Caco-2 (cell line): ENCODE data around the gene ERAL1. TPM values are rescaled to one million over a fixed set of nuclear protein-coding genes. Genes with fewer than 3 reads are reported as not detected.

Source experiments
- BruUV-seq: library from RNA; stranded (reverse); fragments of 400-500 nt; replicated peaks from 2 replicates; lab custom pipeline; 2021; lab: Mats Ljungman, UMichigan
- CTCF ChIA-PET: fragments of 300-600 bp; sonication (Branson Sonifier 250); formaldehyde crosslinking; loops from one replicate; lab custom pipeline; 2022; ENCODE audit warnings: antibody characterized with exemption; lab: Charles Lee
- POLR2A ChIA-PET: fragments of 300-600 bp; sonication (Branson Sonifier 250); formaldehyde crosslinking; loops from one replicate; lab custom pipeline; 2022; ENCODE audit warnings: antibody characterized with exemption; lab: Charles Lee
- DNase-seq, 2 experiments: peaks; one replicate each; pipeline versions ENCODE4 v3.0.0 to v3.0.0-alpha.2; 2020 to 2022
- H3K27me3 ChIP-seq: replicated peaks from 2 replicates; pipeline ENCODE4 v1.6.0; 2011; ENCODE audit warnings: low read length; ENCODE audit not compliant: control insufficient read depth, insufficient read depth
- H3K36me3 ChIP-seq: 2 replicates; pipeline ENCODE4 v1.5.1; 2011; ENCODE audit warnings: low read length; ENCODE audit not compliant: control insufficient read depth, insufficient read depth
- H3K4me1 ChIP-seq: fragments of 250-450 bp; sonication (Bioruptor Pico); 2 replicates; pipeline ENCODE4 v1.5.1; 2020; ENCODE audit warnings: mild to moderate bottlenecking
- H3K4me3 ChIP-seq: 2 replicates; pipeline ENCODE4 v1.5.1; 2011; ENCODE audit warnings: low read depth, mild to moderate bottlenecking, control low read depth, low read length
- H3K9me3 ChIP-seq: fragments of 250-450 bp; sonication (Bioruptor Pico); 2 replicates; pipeline ENCODE4 v1.5.1; 2020; ENCODE audit warnings: mild to moderate bottlenecking, moderate library complexity
- H3K27ac Mint-ChIP-seq: one replicate; pipeline ENCODE4 v1.8.0; 2022; ENCODE audit warnings: mixed read lengths; ENCODE audit not compliant: unreplicated experiment
- H3K27me3 Mint-ChIP-seq: one replicate; pipeline ENCODE4 v1.8.0; 2022; ENCODE audit warnings: mixed read lengths; ENCODE audit not compliant: insufficient read depth, unreplicated experiment
- H3K36me3 Mint-ChIP-seq: one replicate; pipeline ENCODE4 v1.8.0; 2022; ENCODE audit warnings: mild to moderate bottlenecking, mixed read lengths; ENCODE audit not compliant: insufficient read depth, unreplicated experiment
- H3K4me1 Mint-ChIP-seq: one replicate; pipeline ENCODE4 v1.8.0; 2022; ENCODE audit warnings: low read depth, mixed read lengths; ENCODE audit not compliant: unreplicated experiment
- H3K4me3 Mint-ChIP-seq: one replicate; pipeline ENCODE4 v1.8.0; 2022; ENCODE audit warnings: mild to moderate bottlenecking, moderate library complexity, mixed read lengths; ENCODE audit not compliant: unreplicated experiment
- H3K9me3 Mint-ChIP-seq: one replicate; pipeline ENCODE4 v1.8.0; 2022; ENCODE audit warnings: mixed read lengths; ENCODE audit not compliant: unreplicated experiment
- CTCF ChIP-seq, 2 experiments: fragments of 200-600 bp in 1 of 2; IDR thresholded peaks; 1 replicate in 1 of 2; 2 replicates in 1 of 2; pipeline versions ENCODE4 v1.5.1 to v1.8.0; 2011 to 2022; ENCODE audit warnings: antibody characterized with exemption in 1 of 2, control low read depth in 1 of 2, inconsistent platforms in 1 of 2, low read depth in 1 of 2, low read length in 1 of 2, mild to moderate bottlenecking in 1 of 2, moderate library complexity in 1 of 2; ENCODE audit not compliant: insufficient read depth in 1 of 2, severe bottlenecking in 1 of 2, unreplicated experiment in 1 of 2
- intact Hi-C: fragments of 100-400 bp; cut with micrococcal nuclease; formaldehyde crosslinking; loops from one replicate; pipeline ENCODE4 v1.10.0; 2022; ENCODE audit not compliant: unreplicated experiment
- total RNA-seq: library from RNA; stranded (reverse); gene quantifications from 2 replicates; pipeline ENCODE4 v1.2.3, GENCODE V29; 2022

The ERAL1 gene
- total RNA-seq, 1 experiment from 2014 or later = 85.1 TPM

- ChIA-PET CTCF (no interaction called here), POLR2A (no interaction called here)
- Mint-ChIP-seq H3K4me3 (no peak overlapping the region), H3K9me3 (no peaks in the 10 kb centered on the region), H3K4me1 (peaks cover 4% of the 10 kb centered on the region), H3K27me3 (no peaks in the 10 kb centered on the region), H3K36me3 (peaks cover 39% of the 10 kb centered on the region), H3K27ac (no peak overlapping the region)
- H3K4me1 ChIP-seq = no peaks in the 10 kb centered on the region
- DNase-seq = no peak
- BruUV-seq = no TSS peak
- H3K27me3 ChIP-seq = no peaks in the 10 kb centered on the region
- intact Hi-C loops = no loop called here
- no peaks in the 10 kb centered on the region for H3K9me3 ChIP-seq
- no peak for TF ChIP-seq CTCF (IDR thresholded peaks at IDR 0.05; ENCODE audit: insufficient read depth in 1 of 2, low read depth in 1 of 2, low read length in 1 of 2, severe bottlenecking in 1 of 2, unreplicated experiment in 1 of 2)
- no peak overlapping the region for H3K4me3 ChIP-seq
- H3K36me3 ChIP-seq = peaks cover 8% of the 10 kb centered on the region
Observed at GRCh38 chr17:28887871-28888471, 33.2 kb downstream of the ERAL1 start.

- no peak for DNase-seq
- Mint-ChIP-seq H3K36me3 (peaks cover 36% of the 10 kb centered on the region), H3K4me3 (no peak overlapping the region), H3K4me1 (peaks cover 4% of the 10 kb centered on the region), H3K9me3 (no peaks in the 10 kb centered on the region), H3K27me3 (no peaks in the 10 kb centered on the region), H3K27ac (no peak overlapping the region)
- H3K27me3 ChIP-seq = no peaks in the 10 kb centered on the region
- no TSS peak for BruUV-seq
- POLR2A ChIA-PET = interaction anchor here (0.6 kb wide), 1 partner anchor 49 kb away, joined by 4 read pairs; no protein-coding TSS in a partner anchor
- H3K9me3 ChIP-seq = no peaks in the 10 kb centered on the region
- no peaks in the 10 kb centered on the region for H3K4me1 ChIP-seq
- CTCF ChIA-PET = interaction anchor here (0.6 kb wide), 2 partner anchors 35 to 225 kb away, joined by 3 to 11 read pairs; no protein-coding TSS in a partner anchor
- TF ChIP-seq CTCF (IDR thresholded peaks at IDR 0.05; ENCODE audit: insufficient read depth in 1 of 2, low read depth in 1 of 2, low read length in 1 of 2, severe bottlenecking in 1 of 2, unreplicated experiment in 1 of 2) = no peak
- H3K36me3 ChIP-seq = peaks cover 3% of the 10 kb centered on the region; the same call in 1 of the 2 replicates
- intact Hi-C loops = no loop called here
- no peak overlapping the region for H3K4me3 ChIP-seq
Observed at GRCh38 chr17:28888832-28889231, 34.0 kb downstream of the ERAL1 start.

- intact Hi-C loops = no loop called here
- no TSS peak for BruUV-seq
- no peaks in the 10 kb centered on the region for H3K9me3 Mint-ChIP-seq
- Histone ChIP-seq H3K9me3 (no peaks in the 10 kb centered on the region), H3K4me1 (no peaks in the 10 kb centered on the region), H3K36me3 (peaks cover 2% of the 10 kb centered on the region; the same call in 1 of the 2 replicates), H3K4me3 (no peak overlapping the region), H3K27me3 (no peaks in the 10 kb centered on the region)
- no peak for DNase-seq
- H3K4me1 Mint-ChIP-seq = peaks cover 4% of the 10 kb centered on the region
- no peak overlapping the region for H3K4me3 Mint-ChIP-seq
- H3K27ac Mint-ChIP-seq = no peak overlapping the region
- ChIA-PET POLR2A (no interaction called here), CTCF (no interaction called here)
- no peaks in the 10 kb centered on the region for H3K27me3 Mint-ChIP-seq
- peaks cover 36% of the 10 kb centered on the region for H3K36me3 Mint-ChIP-seq
- no peak for TF ChIP-seq CTCF (IDR thresholded peaks at IDR 0.05; ENCODE audit: insufficient read depth in 1 of 2, low read depth in 1 of 2, low read length in 1 of 2, severe bottlenecking in 1 of 2, unreplicated experiment in 1 of 2)
Observed at GRCh38 chr17:28889996-28890395, 35.2 kb downstream of the ERAL1 start.
